Astrocyte (in vitro differentiated cells and primary cell): ENCODE measurements around the gene KIAA1210. TPM values are rescaled to one million over a fixed set of nuclear protein-coding genes. Genes with fewer than 3 reads are reported as not detected.

ENCODE experiments used
- DNase-seq: peaks from one replicate; pipeline ENCODE4 v3.0.0-alpha.2; 2010; ENCODE audit warnings: low read depth
- FAIRE-seq: peaks from 2 replicates; lab custom pipeline; 2011; peaks lifted over from hg19 to GRCh38; lab: Jason Lieb, UNC
- H2AFZ ChIP-seq: 2 replicates; pipeline ENCODE4 v1.6.0; 2012; ENCODE audit warnings: low read depth, low read length, inconsistent platforms
- H3K27ac ChIP-seq: 2 replicates; pipeline ENCODE4 v1.5.1; 2011; ENCODE audit warnings: low read depth, low read length, inconsistent platforms
- H3K27me3 ChIP-seq: 2 replicates; pipeline ENCODE4 v1.6.0; 2011; ENCODE audit warnings: low read length, inconsistent platforms; ENCODE audit not compliant: insufficient read depth
- H3K36me3 ChIP-seq: 2 replicates; pipeline ENCODE4 v1.5.1; 2011; ENCODE audit warnings: low read length, inconsistent platforms; ENCODE audit not compliant: insufficient read depth
- H3K4me1 ChIP-seq: 2 replicates; pipeline ENCODE4 v1.5.1; 2011; ENCODE audit warnings: low read length, inconsistent platforms; ENCODE audit not compliant: insufficient read depth
- H3K4me2 ChIP-seq: 2 replicates; pipeline ENCODE4 v1.6.0; 2012; ENCODE audit warnings: low read length, inconsistent platforms
- H3K4me3 ChIP-seq: 2 replicates; pipeline ENCODE4 v1.5.1; 2011; ENCODE audit warnings: low read depth, mild to moderate bottlenecking, low read length, inconsistent platforms; ENCODE audit not compliant: insufficient read depth
- H3K79me2 ChIP-seq: 2 replicates; pipeline ENCODE4 v1.6.0; 2012; ENCODE audit warnings: mild to moderate bottlenecking, low read length, inconsistent platforms; ENCODE audit not compliant: insufficient read depth
- H3K9ac ChIP-seq: 2 replicates; pipeline ENCODE4 v1.6.0; 2012; ENCODE audit warnings: mild to moderate bottlenecking, low read length, inconsistent platforms
- H3K9me3 ChIP-seq: 2 replicates; pipeline ENCODE4 v1.5.1; 2012; ENCODE audit warnings: low read depth, mild to moderate bottlenecking, low read length, inconsistent platforms; ENCODE audit not compliant: insufficient read depth
- H4K20me1 ChIP-seq: 2 replicates; pipeline ENCODE4 v1.6.0; 2012; ENCODE audit warnings: low read length, inconsistent platforms; ENCODE audit not compliant: insufficient read depth
- H3K27ac Mint-ChIP-seq: one replicate; pipeline ENCODE4 v1.8.0; 2021; ENCODE audit warnings: mild to moderate bottlenecking, mixed read lengths; ENCODE audit not compliant: unreplicated experiment
- H3K27me3 Mint-ChIP-seq: one replicate; pipeline ENCODE4 v1.8.0; 2021; ENCODE audit warnings: low read depth, mixed read lengths; ENCODE audit not compliant: unreplicated experiment
- H3K36me3 Mint-ChIP-seq: one replicate; pipeline ENCODE4 v1.8.0; 2021; ENCODE audit warnings: low read depth, mixed read lengths; ENCODE audit not compliant: unreplicated experiment
- H3K4me1 Mint-ChIP-seq: one replicate; pipeline ENCODE4 v1.8.0; 2021; ENCODE audit warnings: low read depth, mixed read lengths; ENCODE audit not compliant: unreplicated experiment
- H3K4me3 Mint-ChIP-seq: one replicate; pipeline ENCODE4 v1.8.0; 2021; ENCODE audit warnings: mild to moderate bottlenecking, moderate library complexity, mixed read lengths; ENCODE audit not compliant: unreplicated experiment
- H3K9me3 Mint-ChIP-seq: one replicate; pipeline ENCODE4 v1.8.0; 2021; ENCODE audit warnings: mild to moderate bottlenecking, mixed read lengths; ENCODE audit not compliant: unreplicated experiment
- EZH2 ChIP-seq: IDR thresholded peaks from 2 replicates; pipeline ENCODE4 v1.6.1; 2012; ENCODE audit warnings: mild to moderate bottlenecking, low read length, inconsistent platforms; ENCODE audit not compliant: insufficient read depth
- total RNA-seq: library from RNA; stranded (reverse); gene quantifications from 2 replicates; pipeline ENCODE4 v1.2.1, GENCODE V29; 2021
- TF ChIP-seq, protein P1 (sequence below): IDR thresholded peaks from 2 replicates; pipeline ENCODE4 v1.5.1; 2011; ENCODE audit warnings: low read depth, mild to moderate bottlenecking, inconsistent platforms, low read length, moderate library complexity; ENCODE audit not compliant: insufficient read depth

KIAA1210 gene
- total RNA-seq, 1 donor from 2014 or later = not detected

DNA sequence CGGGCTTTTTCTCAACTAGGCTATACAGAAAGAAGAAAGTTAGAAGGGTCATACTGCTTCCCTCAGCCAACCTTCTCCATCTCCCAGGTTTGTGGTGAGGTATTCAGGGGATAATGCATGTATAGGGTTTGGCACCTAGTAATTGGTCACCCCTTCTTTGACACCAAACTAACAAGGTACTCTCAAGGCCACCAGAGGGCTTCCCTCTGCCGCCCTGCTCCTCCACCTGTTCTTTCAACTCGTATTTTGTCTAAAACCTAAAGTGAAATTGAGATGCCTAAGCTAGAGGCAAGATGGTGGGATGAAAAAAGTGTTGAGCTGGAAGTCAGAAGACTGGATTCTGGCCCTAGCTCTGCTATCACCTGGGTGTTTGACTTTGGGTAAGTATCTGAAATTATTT is 32.8 kb downstream of the KIAA1210 start:
- no peak overlapping the region for H3K4me3 Mint-ChIP-seq
- FAIRE-seq = no peak
- Histone ChIP-seq H3K4me3 (no peak overlapping the region), H3K36me3 (no peaks in the 10 kb centered on the region), H3K9me3 (no peaks in the 10 kb centered on the region), H3K9ac (no peak overlapping the region), H3K27me3 (no peaks in the 10 kb centered on the region), H3K79me2 (no peaks in the 10 kb centered on the region), H4K20me1 (no peaks in the 10 kb centered on the region), H3K4me1 (no peaks in the 10 kb centered on the region), H2AFZ (no peak overlapping the region), H3K27ac (no peak overlapping the region), H3K4me2 (no peak overlapping the region)
- TF ChIP-seq, protein P1, sequence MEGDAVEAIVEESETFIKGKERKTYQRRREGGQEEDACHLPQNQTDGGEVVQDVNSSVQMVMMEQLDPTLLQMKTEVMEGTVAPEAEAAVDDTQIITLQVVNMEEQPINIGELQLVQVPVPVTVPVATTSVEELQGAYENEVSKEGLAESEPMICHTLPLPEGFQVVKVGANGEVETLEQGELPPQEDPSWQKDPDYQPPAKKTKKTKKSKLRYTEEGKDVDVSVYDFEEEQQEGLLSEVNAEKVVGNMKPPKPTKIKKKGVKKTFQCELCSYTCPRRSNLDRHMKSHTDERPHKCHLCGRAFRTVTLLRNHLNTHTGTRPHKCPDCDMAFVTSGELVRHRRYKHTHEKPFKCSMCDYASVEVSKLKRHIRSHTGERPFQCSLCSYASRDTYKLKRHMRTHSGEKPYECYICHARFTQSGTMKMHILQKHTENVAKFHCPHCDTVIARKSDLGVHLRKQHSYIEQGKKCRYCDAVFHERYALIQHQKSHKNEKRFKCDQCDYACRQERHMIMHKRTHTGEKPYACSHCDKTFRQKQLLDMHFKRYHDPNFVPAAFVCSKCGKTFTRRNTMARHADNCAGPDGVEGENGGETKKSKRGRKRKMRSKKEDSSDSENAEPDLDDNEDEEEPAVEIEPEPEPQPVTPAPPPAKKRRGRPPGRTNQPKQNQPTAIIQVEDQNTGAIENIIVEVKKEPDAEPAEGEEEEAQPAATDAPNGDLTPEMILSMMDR = no peak
- no peak for TF ChIP-seq EZH2
- no peaks in the 10 kb centered on the region for H3K4me1 Mint-ChIP-seq
- no peak overlapping the region for H3K27ac Mint-ChIP-seq
- no peaks in the 10 kb centered on the region for H3K9me3 Mint-ChIP-seq
- DNase-seq = no peak
- H3K27me3 Mint-ChIP-seq = peaks cover 2% of the 10 kb centered on the region
- H3K36me3 Mint-ChIP-seq = no peaks in the 10 kb centered on the region

DNA sequence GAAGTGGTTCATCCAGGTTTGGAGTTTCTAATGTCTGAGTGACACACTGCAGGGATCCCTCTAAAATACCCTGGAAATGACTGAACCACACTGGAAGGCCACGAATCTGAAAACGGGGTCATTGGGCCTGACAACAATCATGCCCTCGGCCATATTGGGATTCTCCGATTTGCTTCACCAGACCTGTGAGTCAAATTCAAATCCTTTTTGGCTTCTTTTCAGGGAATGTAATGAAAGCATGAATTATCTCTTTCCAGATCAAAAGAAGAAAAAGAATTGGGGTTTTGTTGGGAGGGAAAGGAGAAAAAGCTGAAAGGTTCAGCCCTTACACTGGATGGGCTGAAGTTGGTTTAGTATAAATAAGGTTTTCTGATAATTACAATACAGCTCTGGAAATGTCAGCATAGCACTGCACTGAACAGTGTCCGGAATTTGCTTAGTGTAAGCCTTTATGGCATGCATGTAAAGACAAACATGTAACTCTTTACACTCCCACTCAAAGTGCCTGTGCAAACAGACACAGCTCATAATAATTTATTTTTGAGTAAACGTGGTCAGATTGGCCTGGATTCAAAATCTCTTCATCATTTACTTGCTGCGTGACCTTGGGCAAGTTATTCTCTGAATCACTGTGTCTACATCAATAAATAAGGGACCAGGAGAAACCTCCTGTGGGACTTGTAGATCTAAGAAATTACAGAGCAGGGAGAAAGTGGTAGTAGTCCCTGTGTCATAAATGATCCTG is 33.4 kb downstream of the KIAA1210 start:
- Mint-ChIP-seq H3K27ac (no peak overlapping the region), H3K36me3 (no peaks in the 10 kb centered on the region), H3K27me3 (peaks cover 6% of the 10 kb centered on the region), H3K9me3 (no peaks in the 10 kb centered on the region), H3K4me1 (no peaks in the 10 kb centered on the region), H3K4me3 (no peak overlapping the region)
- Histone ChIP-seq H4K20me1 (no peaks in the 10 kb centered on the region), H3K27ac (no peak overlapping the region), H3K36me3 (no peaks in the 10 kb centered on the region), H3K79me2 (no peaks in the 10 kb centered on the region), H3K27me3 (no peaks in the 10 kb centered on the region), H3K9ac (no peak overlapping the region), H2AFZ (no peak overlapping the region), H3K4me3 (no peak overlapping the region), H3K9me3 (no peaks in the 10 kb centered on the region), H3K4me1 (no peaks in the 10 kb centered on the region), H3K4me2 (no peak overlapping the region)
- FAIRE-seq (peak; percentile 73), DNase-seq (no peak)
- TF ChIP-seq, protein P1 = no peak
- TF ChIP-seq EZH2 = no peak

DNA sequence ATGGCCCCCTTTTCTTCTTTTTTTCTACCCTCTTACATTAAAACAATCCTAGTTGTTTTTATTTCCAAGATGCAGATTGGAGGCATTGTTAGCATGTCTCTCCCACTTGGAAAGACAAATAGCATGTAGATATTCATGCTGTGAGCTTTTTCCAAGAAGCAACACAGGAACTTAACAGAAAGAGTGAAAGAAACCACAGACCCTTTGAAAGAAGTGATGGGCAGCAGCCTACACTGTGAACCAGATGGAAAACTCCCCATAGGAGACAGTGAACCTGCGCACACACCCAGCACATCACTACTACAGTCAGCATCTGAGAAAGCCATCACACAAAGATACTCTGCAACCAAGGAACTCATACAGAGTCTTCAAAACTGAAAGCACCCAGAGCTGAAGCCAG is 37.0 kb downstream of the KIAA1210 start:
- no peak overlapping the region for H3K4me3 ChIP-seq
- H3K79me2 ChIP-seq = no peaks in the 10 kb centered on the region
- Mint-ChIP-seq H3K27ac (no peak overlapping the region), H3K9me3 (no peaks in the 10 kb centered on the region), H3K27me3 (peaks cover 17% of the 10 kb centered on the region), H3K4me1 (no peaks in the 10 kb centered on the region), H3K36me3 (no peaks in the 10 kb centered on the region), H3K4me3 (no peak overlapping the region)
- H3K4me1 ChIP-seq = no peaks in the 10 kb centered on the region
- no peak for TF ChIP-seq EZH2
- TF ChIP-seq, protein P1 = no peak
- no peak overlapping the region for H3K4me2 ChIP-seq
- H3K9me3 ChIP-seq = no peaks in the 10 kb centered on the region
- FAIRE-seq = peak; percentile 9
- H3K27me3 ChIP-seq = peaks cover 2% of the 10 kb centered on the region
- DNase-seq = no peak
- H4K20me1 ChIP-seq = no peaks in the 10 kb centered on the region
- no peak overlapping the region for H3K9ac ChIP-seq
- no peak overlapping the region for H3K27ac ChIP-seq
- no peaks in the 10 kb centered on the region for H3K36me3 ChIP-seq
- H2AFZ ChIP-seq = no peak overlapping the region
